ENCODE data around the gene BRME1.

BRME1 gene

GRCh38 chr19:13937479-13938300 is 31.8 kb upstream of the BRME1 start:
- no peak for TF ChIP-seq POLR2AphosphoS5 (IDR thresholded peaks at IDR 0.05; ENCODE audit: low read depth, low read length)
- TF ChIP-seq TAF1 (IDR thresholded peaks at IDR 0.05; ENCODE audit: borderline replicate concordance, low read depth, low read length), result no peak
- TF ChIP-seq POLR2A (IDR thresholded peaks at IDR 0.05; ENCODE audit: low read depth, low read length), result no peak
- FAIRE-seq (no peak), DNase-seq (ENCODE audit: insufficient read length) (no peak)

DNA sequence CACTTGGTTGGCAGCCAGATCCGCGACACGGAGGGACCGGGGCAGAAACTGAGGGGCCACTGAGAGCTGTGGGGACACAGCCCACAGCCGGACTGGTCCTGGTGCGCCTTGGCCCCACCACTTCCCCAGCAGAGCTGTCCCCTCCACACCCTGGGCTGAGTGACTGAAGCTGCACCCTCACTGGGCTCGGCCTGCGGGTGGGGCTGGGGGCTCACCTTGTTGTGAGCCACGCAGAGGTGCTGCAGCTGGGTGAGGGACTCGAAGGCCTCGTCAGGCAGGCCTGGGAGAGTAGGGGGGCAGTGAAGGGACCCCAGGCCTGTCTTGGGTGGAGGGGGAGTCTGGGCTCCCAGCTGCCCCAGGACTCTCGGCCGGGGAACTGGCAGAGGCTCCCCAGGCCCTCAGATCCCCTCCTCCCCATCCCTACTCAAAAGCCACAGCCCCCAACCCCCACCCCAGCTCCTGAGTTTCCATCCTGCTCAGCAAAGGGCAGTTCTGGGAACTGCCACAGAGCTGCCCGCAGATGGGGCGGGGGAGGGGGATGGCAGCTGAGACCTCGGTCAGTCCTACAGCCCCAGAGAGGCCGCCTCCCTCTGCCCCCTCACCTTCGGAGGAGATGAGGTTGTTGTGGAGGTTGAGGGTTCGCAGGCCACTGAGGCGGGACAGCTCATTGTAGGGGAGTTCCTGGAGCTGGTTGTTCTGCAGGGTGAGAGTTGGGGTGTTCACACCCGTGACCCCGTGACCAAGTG is 30.0 kb upstream of the BRME1 start:
- DNase-seq (ENCODE audit: insufficient read length) (no peak), FAIRE-seq (no peak)
- no peak for TF ChIP-seq POLR2A (IDR thresholded peaks at IDR 0.05; ENCODE audit: low read depth, low read length)
- TF ChIP-seq POLR2AphosphoS5 (IDR thresholded peaks at IDR 0.05; ENCODE audit: low read depth, low read length), result no peak
- TF ChIP-seq TAF1 (IDR thresholded peaks at IDR 0.05; ENCODE audit: borderline replicate concordance, low read depth, low read length), result no peak

DNA sequence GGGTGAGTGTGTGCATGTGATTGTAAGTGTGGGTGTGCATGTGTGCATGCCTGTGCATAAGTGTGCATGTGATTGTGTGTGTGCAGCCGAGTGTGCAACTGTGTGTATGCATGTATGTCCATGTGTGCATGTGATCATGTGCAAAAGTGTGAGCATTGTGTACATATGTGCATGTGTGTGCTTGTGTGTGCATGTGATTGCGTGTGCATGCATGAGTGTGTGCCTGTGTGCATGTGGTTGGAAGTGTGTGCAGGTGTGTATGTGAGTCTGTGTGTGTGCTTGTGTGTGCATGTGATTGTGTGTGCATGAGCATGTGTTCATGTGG is 28.8 kb upstream of the BRME1 start:
- TF ChIP-seq POLR2A (IDR thresholded peaks at IDR 0.05; ENCODE audit: low read depth, low read length) (no peak), TAF1 (IDR thresholded peaks at IDR 0.05; ENCODE audit: borderline replicate concordance, low read depth, low read length) (no peak), POLR2AphosphoS5 (IDR thresholded peaks at IDR 0.05; ENCODE audit: low read depth, low read length) (no peak)
- no peak for FAIRE-seq
- DNase-seq (ENCODE audit: insufficient read length), result no peak

- TF ChIP-seq TAF1 (IDR thresholded peaks at IDR 0.05; ENCODE audit: borderline replicate concordance, low read depth, low read length) (no peak), POLR2A (IDR thresholded peaks at IDR 0.05; ENCODE audit: low read depth, low read length) (no peak), POLR2AphosphoS5 (IDR thresholded peaks at IDR 0.05; ENCODE audit: low read depth, low read length) (no peak)
- DNase-seq (ENCODE audit: insufficient read length) (no peak), FAIRE-seq (no peak)
Observed at GRCh38 chr19:13932911-13933393, 27.0 kb upstream of the BRME1 start.

DNA sequence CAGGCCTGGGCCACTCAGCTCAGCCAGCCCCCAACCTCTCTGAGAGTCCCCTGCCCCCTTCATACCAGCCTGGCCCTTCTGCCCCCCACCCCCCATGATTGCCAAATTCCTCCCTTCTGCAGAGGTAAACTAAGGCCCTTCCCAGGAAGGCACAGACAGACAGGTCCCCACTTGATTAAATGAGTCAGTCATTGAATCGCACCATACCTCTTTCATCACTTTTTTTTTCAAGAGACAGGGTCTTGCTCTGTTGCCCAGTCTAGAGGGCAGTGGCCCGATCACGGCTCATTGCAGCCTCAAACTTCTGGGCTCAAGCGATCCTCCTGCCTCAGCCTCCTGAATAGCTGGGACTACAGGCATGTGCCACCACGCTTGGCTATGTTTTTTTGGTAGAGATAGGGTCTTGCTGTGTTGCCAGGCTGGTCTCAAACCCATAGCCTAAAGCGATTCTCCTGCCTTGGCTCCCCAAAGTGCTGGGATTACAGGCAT is 26.3 kb upstream of the BRME1 start:
- DNase-seq (ENCODE audit: insufficient read length) (no peak), FAIRE-seq (no peak)
- TF ChIP-seq TAF1 (IDR thresholded peaks at IDR 0.05; ENCODE audit: borderline replicate concordance, low read depth, low read length) (no peak), POLR2A (IDR thresholded peaks at IDR 0.05; ENCODE audit: low read depth, low read length) (no peak), POLR2AphosphoS5 (IDR thresholded peaks at IDR 0.05; ENCODE audit: low read depth, low read length) (no peak)

DNA sequence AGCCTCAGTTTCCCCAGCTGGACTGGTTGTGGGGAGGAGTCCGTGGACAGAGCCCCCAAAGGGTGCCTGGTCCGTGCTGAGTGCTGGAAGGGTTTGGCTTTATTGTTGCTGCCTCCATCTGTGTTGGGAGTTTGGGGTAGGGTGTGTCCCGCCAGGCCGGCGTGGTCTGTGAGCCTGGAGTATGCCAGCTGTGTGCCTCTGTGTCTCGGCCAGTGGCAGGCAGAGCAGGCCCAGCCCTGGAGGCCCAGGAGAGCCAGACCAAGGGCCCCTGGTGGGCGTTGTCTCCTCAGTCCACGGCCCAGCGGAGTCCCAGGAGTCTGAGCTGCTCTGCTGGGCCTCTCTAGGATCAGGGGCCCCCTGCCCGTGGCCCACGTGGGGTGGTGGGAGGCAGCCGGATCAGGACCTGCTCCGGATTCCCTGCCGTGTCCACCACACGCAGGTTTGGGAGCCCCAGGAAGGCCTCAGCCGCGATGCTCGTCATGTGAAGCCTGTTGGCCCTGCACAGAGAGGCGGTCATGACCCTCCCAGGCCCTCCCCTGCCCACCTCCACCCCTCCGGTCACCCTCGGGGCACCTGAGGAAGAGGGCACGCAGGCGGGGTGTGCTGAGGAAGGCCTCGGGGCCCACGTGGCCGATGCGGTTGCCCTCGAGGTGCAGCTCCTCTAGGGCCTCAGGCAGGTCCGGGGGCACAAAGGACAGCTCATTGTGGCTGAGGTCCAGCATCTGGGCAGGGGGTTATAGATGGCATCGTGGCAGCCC is 25.7 kb upstream of the BRME1 start:
- DNase-seq (ENCODE audit: insufficient read length), result no peak
- no peak for FAIRE-seq
- TF ChIP-seq TAF1 (IDR thresholded peaks at IDR 0.05; ENCODE audit: borderline replicate concordance, low read depth, low read length), result no peak
- TF ChIP-seq POLR2A (IDR thresholded peaks at IDR 0.05; ENCODE audit: low read depth, low read length), result no peak
- TF ChIP-seq POLR2AphosphoS5 (IDR thresholded peaks at IDR 0.05; ENCODE audit: low read depth, low read length), result no peak

DNA sequence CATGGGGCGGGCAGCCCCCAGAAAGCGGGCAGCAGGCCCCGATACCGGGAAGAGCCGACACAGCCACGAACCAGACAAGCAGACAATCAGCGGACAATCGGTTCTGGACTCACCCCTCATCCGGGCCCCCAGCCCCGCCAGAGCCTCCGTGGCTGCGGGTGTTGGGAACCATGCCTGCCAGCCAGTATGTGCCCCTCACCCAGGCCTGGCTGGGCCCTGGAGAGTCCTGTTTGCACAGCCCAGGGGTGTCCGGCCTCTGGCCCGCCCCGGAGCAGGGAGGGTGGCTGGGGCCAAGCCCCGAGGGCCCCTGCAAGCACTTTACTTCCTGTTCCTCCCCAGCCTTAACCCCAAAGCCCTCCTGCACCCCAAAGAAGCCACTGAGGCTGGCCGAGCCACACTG is 24.5 kb upstream of the BRME1 start:
- DNase-seq (ENCODE audit: insufficient read length) (no peak), FAIRE-seq (no peak)
- no peak for TF ChIP-seq POLR2A (IDR thresholded peaks at IDR 0.05; ENCODE audit: low read depth, low read length)
- TF ChIP-seq POLR2AphosphoS5 (IDR thresholded peaks at IDR 0.05; ENCODE audit: low read depth, low read length), result no peak
- no peak for TF ChIP-seq TAF1 (IDR thresholded peaks at IDR 0.05; ENCODE audit: borderline replicate concordance, low read depth, low read length)

DNA sequence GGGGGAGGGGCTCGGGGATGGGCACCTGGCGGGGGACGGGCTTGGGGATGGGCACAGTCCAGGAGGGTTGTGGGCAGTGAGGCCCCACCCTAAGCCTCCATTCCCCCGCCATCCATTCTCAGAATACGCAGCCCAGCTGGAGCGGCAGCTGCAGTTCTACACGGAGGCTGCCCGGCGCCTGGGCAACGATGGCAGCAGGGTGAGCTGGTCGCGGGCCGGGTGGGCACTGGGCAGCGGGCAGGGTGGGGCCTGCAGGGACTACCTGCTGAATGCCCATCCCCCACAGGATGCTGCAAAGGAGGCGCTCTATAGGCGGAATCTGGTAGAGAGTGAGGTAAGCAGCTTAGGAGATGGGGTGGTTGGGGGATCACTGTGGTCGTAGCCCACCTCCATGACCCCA is 24.0 kb upstream of the BRME1 start:
- no peak for DNase-seq (ENCODE audit: insufficient read length)
- no peak for FAIRE-seq
- TF ChIP-seq POLR2AphosphoS5 (IDR thresholded peaks at IDR 0.05; ENCODE audit: low read depth, low read length) (no peak), POLR2A (IDR thresholded peaks at IDR 0.05; ENCODE audit: low read depth, low read length) (no peak), TAF1 (IDR thresholded peaks at IDR 0.05; ENCODE audit: borderline replicate concordance, low read depth, low read length) (no peak)

DNA sequence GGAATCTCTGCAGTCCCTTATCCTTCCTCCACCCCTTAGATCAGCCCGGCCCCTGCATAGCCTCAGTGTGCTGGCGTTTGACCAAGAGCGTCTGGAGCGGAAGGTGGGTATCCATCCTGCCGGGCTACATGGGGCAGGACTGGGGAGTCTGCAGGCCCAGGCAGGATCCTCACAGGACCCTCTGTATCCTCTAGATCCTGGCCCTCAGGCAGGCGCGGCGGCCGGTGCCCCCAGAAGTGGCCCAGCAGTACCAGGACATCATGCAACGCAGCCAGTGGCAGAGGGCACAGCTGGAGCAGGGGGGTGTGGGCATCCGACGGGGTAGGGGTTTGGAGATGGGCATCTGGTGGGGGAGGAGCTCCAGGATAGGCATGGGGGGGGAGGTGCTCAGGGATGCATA is 23.4 kb upstream of the BRME1 start:
- DNase-seq (ENCODE audit: insufficient read length), result no peak
- no peak for FAIRE-seq
- TF ChIP-seq POLR2A (IDR thresholded peaks at IDR 0.05; ENCODE audit: low read depth, low read length) (no peak), POLR2AphosphoS5 (IDR thresholded peaks at IDR 0.05; ENCODE audit: low read depth, low read length) (no peak), TAF1 (IDR thresholded peaks at IDR 0.05; ENCODE audit: borderline replicate concordance, low read depth, low read length) (no peak)

- DNase-seq (ENCODE audit: insufficient read length) (no peak), FAIRE-seq (no peak)
- TF ChIP-seq POLR2A (IDR thresholded peaks at IDR 0.05; ENCODE audit: low read depth, low read length) (no peak), POLR2AphosphoS5 (IDR thresholded peaks at IDR 0.05; ENCODE audit: low read depth, low read length) (no peak), TAF1 (IDR thresholded peaks at IDR 0.05; ENCODE audit: borderline replicate concordance, low read depth, low read length) (no peak)
Observed at GRCh38 chr19:13926715-13927114, 20.8 kb upstream of the BRME1 start.

DNA sequence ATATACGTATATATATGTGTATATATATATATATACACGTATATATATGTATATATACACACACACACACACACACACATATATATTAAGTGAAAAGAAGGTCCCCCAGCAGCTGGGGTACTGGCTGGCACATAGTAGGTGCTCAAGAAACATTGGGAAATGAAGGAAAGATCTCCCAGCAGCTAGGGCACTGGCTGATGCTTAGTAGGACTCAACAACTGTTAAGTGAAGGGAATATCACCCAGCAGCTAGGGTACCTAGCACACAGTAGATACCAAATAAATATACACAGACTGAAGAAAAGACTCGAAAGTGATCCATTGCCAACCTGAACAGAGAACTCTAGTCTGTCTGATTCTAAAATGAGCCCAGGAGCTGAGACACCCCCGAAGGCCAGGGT is 20.1 kb upstream of the BRME1 start:
- DNase-seq (ENCODE audit: insufficient read length) (no peak), FAIRE-seq (no peak)
- TF ChIP-seq POLR2A (IDR thresholded peaks at IDR 0.05; ENCODE audit: low read depth, low read length) (no peak), POLR2AphosphoS5 (IDR thresholded peaks at IDR 0.05; ENCODE audit: low read depth, low read length) (no peak), TAF1 (IDR thresholded peaks at IDR 0.05; ENCODE audit: borderline replicate concordance, low read depth, low read length) (no peak)

All from GM12892 (cell line).